Cerebellar cortex (tissue), 1 donor: ENCODE results near the gene EML6.
"Not testable (repeated sequence)": the region's sequence is repeated elsewhere in the genome, so short reads cannot be mapped to it uniquely, and the experiment has no call there.

Experiments used
- DNase-seq: peaks from one replicate; pipeline ENCODE4 v3.0.0-alpha.2; 2015; ENCODE audit warnings: low spot score

The EML6 gene

DNA sequence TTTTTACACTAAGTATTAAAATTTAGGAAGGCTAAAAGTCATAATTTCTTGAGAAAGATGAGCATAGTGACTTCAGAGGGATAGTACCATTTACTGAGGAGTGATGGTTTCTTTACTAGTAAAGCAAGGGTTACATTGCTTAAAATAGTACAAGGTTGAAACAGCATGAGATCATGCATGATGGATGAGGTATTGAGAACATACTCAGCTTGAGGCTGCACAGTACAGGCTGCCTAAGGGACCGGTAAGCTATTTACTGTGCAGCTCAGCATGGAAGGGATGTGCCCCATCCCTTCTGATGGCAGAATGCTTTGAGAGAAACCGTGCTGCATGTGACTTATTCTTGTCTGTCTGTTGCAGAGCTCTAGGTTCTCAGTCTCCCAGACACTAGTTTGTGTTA is 122.1 kb downstream of the EML6 start:
- DNase-seq = no peak

DNA sequence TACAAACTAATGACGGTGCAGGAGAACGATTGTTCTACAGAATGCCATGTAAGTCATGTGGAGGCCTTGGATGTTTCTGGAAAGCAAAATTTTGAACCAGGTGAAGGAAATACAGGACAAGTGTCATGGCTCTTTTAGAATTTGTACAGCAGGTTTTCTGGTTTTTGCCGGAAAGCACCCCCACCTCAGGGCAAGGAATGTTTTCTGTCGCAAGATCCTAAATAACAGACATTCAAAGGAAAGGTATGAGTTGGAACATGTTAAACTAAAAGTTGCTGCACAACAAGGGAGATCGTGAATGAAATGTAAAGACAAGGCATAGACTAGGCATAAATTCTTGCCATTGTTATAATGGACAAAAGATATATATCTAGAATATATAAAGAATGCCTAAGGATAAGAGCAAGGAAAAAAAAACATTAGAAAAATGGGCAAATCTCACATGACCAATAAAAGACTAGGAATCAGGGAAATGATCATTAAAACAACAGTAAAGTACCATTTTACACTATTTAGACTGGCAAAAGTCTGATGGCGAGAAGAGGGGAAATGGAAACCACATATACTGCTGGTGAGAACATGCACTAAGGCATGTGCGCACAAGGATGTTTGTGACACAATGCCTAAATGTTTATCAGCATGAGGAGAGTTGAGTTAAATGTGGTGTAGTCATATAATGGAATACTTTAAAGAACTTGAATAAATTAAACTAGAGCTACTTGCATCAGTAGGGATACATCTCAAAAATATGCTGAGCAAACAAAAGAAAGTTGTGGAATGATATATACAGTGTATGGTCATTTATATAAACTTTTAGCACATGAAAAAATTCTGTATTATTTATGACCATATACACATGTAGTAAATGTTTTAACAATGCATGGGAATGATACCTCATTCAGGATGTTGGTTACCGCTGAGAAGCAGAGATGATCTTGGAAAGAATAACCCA is 127.0 kb downstream of the EML6 start:
- DNase-seq = no peak

DNA sequence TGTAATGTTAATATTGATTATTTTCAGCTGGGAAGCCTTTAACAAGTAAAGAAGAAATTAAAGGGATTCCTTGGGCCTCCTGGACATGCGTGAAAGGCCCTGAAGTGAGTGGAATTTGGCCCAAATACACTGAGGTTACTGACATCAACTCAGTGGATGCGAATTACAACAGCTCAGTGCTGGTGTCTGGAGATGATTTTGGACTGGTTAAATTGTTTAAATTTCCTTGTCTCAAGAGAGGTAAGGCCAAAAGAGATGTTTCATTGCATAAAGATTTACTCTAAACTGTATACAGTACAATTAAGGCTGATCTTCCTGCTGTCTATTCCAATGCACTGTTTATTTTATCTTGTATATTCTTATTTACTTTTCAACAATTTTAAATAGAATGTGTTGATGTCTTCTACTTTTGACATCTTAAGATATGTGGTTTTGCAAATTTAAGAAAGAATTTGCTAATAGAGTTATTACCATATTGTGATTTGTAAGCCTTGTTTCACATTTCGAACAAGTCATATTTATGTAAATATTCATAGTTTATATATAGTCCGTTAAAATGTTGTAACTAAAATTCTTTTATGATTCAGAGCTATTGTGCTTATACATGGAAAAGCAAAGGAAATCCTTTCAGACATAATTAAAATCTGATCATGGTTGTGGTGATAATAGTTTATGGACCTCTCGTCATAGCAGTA is 130.3 kb downstream of the EML6 start:
- no peak for DNase-seq

DNA sequence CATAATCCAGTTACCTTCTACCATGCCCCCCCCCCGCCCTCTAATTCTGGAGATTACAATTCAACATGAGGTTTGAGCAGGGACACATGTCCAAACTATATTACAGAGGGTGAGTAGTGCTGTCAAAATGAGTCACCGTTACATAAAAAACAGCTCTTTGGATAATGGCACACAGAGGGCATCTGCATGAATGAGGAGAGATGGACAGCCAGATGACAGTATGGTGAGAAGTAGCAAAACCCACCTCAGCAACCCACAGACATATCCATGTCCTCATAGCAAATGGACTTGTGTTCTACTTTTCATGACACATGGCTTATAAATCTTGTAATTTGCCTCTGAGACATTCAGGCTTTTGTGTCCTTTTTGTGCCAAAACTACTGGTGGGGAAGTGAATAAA is 132.0 kb downstream of the EML6 start:
- no peak for DNase-seq

DNA sequence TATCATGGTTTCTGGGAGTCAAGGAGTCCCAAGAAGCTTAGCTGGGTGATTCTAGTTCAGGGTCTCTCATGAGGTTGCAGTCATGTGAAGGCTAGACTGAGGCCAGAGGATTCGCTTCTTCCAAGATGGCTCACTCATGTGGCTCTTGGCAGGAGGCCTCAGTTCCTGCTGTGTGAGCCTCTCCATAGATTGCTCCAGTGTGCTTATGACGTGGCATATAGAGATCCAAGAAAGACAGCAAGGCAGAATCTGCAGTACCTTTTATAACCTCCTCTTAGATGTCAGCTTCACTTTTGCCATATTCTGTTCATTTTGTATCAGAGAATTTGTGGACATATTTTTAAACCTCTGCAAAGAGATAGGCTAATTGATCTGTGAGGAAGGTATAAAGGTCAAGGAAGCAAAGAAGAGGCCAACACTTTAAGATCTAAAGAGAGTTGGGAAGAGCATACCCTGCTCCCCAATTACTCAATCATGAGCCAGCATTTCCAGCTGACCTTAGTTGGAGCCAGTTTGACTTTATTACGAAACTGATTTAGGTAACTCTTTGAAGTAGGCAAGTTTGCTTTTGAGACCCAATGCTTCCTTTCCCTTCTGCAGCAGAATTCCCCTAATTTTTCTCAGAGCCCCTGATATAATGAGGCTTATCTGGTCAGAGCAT is 134.7 kb downstream of the EML6 start:
- DNase-seq = peak; percentile 15

DNA sequence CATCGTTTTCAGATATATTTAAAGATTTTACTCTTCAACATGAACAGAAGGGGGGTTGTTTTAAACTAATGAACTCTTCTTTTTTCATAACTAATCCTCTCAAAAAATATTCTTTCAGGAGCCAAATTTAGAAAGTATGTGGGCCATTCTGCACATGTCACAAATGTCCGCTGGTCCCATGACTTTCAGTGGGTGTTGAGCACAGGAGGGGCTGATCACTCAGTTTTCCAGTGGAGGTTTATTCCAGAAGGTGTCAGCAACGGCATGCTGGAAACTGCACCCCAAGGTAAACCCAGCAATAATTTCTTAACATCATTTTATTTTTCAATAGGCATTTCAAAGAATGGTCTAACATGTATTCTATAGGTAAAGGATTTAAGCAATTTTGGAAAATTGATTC is 136.0 kb downstream of the EML6 start:
- peak; percentile 70 for DNase-seq

DNA sequence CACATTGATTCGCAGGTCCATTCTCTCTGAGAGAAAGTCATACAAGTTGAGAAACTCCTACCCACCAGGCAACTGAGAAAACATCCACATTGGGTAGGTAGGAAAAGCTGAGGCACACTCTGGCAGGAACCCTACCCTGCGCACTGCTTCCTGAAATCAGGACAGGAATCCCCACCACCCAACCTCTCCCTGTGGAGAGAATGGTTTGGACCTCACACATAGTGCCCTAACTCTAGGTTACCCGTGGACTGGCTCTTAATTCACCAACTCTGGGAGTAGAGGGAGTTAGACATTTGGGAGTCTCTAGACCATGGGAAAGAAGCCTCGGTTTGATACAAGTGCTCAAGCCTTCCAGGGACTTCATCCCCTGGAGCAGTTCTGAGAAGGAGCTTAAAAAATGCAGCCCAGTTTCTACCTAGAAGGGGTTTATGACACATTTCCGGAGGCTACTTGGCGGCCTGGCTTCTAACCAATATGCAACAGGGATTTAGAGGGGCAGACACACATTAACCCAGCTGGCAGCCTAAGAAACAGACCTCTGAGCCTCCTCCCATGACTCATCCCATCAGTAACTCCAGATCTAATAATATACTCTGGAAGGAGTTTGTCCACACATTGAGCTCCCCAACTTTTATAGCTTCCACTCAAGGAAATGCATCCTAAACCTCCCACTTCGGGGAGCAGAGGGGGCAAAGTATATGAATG is 136.7 kb downstream of the EML6 start:
- DNase-seq = no peak

DNA sequence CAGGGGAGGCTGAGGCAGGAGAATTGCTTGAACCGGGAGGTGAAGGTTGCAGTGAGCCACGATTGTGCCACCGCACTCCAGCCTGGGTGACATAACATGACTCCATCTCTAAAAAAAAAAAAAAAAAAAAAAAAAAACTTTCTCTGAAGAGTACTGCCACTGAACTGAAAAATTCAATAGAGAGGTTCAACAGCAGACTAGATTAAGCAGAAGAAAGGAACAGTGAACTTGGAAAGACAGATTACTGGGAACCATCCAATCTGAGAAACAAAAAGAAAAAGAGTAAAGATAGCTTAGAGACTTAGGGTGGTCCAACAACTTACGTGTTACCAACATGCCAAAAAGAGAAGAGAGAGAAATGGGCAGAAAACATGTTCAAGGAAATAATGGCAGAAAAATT is 138.8 kb downstream of the EML6 start:
- no peak for DNase-seq

DNA sequence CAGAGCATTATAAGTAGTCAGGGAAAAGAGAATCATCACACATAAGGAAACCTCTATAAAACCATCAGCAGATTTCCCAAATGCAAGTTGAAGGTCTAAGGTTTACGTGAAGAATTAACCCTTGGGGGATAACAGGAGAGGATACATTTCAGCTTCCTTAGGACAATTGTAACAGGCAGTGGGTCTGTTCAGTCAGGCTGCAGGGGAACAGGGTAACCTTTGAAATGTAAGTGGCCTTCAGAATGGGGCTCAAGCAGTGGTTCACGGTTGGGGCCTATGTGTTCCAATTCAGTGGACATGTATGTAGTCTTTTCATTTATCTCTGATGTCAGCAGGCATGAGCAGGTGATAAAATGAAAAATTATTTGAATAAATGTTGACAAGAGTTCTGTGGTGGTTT is 139.3 kb downstream of the EML6 start:
- no peak for DNase-seq

DNA sequence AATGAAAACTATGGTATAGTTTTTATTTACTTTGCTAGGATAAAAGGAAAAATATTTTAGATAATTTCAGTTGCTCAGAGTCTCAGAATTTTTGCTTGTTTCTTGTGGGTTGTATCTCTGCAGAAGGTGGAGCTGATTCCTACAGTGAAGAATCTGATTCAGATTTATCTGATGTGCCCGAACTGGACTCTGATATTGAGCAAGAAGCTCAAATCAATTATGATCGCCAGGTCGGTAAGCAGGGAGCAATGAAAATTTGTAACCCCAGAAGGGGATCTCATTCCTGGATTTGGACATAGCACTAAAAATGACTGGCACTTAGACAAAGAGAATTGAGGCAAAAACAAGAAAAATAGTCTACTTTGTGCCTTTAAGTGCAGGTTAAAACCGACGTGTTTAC is 140.2 kb downstream of the EML6 start:
- DNase-seq = no peak

DNA sequence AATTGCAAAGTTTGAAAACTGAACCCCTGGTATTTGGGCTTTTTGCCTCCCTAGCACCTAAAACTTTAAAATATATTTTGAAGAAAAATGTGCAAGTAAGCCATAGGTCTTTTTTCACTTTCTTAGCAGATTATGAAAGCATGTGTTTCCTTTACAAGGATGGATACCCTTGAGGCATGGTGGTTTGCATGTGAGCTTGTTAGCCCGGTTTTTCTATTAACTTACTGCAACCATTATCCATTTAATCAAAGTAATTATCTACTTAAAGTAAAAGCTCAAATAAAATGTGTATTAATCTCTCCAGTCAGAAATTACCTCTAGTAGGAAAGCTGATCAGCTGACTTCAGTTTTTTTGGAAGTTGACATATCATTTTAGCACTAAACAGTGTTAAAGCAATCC is 140.6 kb downstream of the EML6 start:
- no peak for DNase-seq

DNA sequence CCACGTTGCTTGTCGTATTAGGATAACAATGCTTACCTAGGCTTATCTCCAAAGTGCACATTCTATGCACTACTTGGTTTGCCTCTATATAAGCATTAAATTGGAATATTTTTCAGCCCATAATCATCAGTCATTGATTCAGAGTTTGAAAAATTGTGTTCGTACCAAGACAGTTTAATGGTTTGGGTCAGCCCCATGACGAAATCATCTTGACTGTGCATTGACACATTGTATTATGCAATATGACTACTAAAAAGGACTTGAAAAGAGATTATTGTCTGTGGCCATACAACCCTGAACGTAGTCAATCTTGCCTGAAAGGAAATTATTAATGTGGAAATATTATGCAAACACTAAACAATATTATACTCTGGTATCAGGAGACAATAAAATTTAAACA is 141.3 kb downstream of the EML6 start:
- no peak for DNase-seq

DNA sequence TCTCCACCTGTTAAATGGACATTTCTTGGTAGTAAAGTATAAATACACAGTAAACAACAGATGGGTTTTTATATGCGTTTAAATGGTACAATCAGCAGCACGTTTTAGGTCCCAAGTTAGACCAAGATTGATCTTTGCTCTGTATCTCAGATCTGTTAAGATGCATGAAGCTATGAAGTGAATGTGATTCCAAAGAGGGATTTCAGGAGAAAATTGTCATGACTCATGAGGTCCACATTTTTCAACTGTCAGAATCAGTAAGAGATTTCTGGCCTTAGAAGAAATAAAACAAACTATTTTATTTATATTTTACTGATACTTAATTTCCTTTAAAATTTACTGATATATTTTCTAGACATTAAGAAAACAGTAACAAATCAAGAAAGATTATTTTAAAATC is 142.7 kb downstream of the EML6 start:
- no peak for DNase-seq

DNA sequence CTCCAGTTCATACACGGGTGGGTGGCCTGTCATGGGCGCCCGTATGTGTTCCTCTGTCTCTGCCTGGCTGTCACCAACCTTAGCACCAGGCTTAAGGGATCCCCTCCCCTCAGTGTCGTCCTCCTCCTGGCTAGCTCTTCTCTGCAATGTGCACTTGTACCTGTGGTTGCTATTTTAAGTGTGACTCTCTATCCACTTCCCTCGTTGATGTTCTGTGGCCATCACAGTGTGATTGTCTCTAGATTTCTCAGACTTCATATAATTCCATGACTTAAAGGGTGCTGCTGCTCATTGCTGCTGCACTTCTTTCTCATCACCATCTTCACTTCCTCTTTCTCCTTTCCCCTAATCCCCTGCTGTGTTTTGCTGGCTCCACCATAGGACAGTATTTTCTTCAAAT is 143.4 kb downstream of the EML6 start:
- no peak for DNase-seq

DNA sequence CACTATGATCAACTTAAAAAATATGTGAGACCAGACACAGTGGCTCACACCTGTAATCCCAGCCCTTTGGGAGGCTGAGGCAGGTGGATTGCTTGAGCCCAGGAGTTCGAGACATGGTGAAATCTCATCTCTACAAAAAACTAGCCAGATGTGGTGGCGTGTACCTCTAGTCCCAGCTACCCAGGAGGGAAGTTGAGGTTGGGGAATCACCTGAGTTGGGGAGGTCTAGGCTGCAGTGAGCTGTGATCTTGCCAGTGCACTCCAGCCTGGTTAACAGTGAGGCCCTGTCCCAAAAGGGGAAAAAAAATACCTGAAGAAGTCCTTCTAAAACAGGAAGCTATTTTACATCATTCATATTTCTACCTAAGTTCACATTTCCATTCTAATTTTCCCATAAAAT is 144.0 kb downstream of the EML6 start:
- DNase-seq = no peak

DNA sequence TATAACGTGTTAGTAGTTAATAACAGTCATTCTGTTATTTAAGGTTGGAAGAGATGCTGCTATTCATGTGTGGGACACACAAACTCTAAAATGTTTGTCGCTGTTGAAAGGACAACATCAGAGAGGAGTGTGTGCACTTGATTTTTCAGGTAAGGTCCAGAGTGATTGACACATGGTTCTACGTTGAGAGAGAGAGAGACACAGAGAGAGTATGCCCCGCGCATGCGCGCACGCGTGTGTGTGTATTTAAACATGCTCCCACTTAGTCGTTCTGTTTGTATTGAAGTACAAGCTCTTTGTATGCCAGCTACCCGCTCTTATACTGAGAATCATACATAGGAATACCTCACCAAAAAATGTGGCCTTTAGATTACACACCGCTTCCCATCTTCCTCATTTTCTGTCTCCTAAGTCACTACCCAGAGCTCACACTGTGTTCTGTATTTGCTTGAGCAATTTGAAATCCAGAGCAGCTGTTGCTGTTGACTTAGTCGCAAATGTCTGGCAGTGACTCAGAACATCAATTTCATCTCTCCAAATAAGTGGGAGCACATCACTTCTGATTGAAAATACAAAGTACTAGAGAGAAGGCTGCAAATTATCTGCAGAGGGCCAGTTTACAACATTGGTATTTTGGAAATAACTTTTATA is 148.1 kb downstream of the EML6 start:
- DNase-seq = no peak

DNA sequence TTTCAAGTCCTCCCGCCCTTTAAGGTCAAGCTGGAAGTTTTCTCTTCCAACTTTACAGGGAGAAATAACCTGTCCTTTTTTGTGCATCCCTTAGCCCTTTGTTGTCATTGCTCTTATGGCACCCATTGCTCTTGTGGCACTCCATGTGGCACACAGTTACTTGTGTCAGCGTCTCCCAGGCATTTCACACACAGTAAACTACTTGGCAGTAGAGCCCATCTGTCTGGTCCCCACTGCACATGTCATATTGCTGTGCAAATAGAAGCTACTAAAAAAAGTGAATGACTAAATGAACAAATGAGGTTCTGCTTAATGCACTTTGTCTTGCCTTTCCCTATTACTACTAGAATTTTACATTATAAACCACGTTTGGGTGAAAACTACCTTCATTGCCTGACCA is 149.3 kb downstream of the EML6 start:
- no peak for DNase-seq

DNA sequence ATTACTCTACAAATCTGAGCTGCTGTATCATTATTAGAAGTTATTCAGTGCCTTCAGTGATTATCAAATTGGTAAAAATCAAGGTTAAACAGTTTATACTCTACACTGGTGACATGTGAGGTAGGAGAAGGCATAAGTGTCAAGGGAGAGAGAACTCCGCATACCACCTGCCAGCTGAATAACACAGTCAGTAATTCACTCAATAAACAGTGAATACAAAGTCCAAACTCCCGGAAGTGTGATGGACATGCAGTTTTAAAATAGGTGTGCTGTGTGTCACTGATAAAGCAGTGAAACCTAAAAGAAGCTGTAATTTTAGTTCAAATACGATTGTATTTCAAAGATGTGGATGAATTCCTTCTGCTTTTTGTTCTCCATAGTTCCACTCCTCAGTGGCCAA is 149.8 kb downstream of the EML6 start:
- DNase-seq = not testable (repeated sequence)

DNA sequence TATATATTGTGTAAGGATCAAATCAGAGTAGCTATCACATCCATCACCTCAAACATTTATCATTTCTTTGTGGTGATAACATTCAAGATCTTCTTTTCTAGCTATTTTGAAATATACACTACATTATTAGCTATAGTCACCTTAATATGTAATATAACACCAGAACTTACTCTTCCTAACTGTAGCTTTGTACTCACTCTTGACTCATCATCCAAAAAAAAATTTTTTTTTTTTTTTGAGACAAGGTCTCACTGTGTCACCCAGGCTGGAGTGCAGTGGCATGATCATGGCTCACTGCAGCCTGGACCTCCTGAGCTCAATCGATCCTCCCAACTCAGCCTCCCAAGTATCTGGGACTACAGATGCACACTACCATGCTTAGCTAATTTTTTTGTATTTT is 153.3 kb downstream of the EML6 start:
- no peak for DNase-seq

DNA sequence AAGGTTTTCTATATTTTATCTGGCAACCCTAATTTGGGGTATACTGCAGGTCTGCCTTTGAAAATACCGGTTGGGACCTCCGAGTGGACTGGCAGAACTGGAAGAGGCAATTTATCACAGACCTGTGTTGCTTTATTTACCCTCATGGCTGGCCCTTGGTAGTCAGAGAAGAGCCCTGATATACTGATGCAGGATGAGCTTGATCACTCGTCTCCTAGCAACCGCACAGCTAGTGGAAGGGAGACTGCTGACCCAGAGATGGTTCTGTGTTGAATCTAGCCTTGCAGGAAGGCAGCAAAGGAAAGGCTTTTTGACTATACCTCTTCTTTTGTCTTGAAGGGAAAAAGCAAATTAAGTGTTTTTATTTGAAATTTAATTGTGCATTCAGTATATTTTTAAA is 154.7 kb downstream of the EML6 start:
- peak; percentile 91 for DNase-seq

DNA sequence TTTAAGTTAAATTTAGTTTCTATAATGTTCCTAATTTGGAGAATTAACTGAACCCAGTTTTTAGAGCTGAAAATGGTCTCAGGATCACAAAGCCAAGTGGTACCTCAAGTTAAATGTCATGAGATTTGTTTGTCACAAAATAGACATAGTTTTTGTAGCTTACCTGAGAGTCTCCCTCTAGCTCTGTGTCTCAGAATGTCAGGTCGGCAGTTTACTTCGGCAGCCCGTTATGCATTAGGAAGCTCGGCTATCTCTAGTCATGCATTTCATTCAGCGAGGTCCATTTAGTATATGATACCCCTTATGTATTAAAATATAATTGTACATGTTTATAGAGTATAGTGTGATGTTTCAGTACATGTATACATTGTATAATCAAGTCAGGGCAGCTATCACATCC is 155.6 kb downstream of the EML6 start:
- DNase-seq = peak; percentile 71
